ENCODE results near the gene UBE3C.
"Not testable (repeated sequence)": the region's sequence is repeated elsewhere in the genome, so short reads cannot be mapped to it uniquely, and the experiment has no call there.

UBE3C gene

GRCh38 chr7:157274094-157274634 is 135.4 kb downstream of the UBE3C start:
- not testable (repeated sequence) for DNase-seq

DNA sequence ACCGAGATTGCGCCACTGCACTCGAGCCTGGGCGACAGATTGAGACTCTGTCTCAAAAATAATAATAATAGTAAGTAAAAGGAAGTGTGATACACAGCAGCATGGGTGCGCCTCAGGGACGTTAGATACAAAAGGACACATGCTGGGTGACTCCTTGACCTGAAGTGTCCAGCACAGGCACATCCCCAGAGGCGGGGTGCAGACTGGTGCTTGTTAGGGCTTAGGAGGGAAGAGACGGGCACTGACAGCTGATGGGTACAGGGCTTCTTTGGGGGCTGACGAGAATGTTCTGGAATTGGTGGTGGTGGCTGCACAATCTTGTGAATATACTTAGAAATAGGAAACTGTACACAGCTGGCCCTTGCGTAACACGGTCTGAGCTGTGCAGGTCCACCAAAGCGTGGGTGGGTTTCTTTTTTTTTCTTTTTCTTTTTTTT is 136.3 kb downstream of the UBE3C start:
- DNase-seq, result no peak

DNA sequence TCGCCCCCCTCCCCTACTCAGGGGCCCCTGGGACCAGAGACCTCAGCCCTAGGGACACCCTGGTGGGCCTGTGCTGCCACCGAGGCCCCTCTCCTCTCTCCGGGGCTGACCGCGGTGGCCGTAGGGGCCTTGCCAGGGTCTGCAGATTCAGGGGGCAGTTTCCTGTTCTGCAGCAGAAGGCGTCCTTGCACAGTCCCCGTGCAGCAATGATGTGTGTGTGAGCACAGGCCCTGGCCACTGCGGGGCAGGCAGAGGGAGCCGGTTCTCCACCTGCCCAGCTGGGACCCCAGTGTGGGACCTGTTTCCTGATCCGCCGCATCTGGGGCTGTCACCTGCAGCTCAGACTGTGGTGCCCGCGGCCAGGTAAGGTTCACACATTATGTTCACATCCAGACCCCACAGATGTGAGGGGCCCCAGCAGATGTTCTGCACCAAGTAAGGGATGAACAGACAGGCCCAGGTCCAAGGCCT is 137.4 kb downstream of the UBE3C start:
- no peak for DNase-seq

GRCh38 chr7:157276731-157277562 is 138.2 kb downstream of the UBE3C start:
- no peak for DNase-seq

DNA sequence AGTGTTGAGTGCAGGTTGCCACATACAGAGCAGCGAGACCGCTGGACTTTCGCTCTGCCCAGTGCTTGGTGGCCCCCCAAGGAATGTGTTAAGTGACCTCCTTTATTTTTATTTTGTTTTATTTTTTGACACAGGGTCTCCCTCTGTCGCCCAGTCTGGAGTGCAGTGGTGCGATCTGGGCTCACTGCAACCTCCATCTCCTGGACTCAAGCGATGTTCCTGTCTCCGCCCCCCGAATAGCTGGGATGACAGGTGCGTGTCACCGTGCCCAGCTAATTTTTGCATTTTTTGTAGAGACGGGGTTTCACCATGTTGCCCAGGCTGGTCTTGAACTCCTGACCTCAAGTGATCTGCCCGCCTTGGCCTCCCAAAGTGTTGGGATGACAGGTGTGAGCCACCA is 138.8 kb downstream of the UBE3C start:
- not testable (repeated sequence) for DNase-seq

DNA sequence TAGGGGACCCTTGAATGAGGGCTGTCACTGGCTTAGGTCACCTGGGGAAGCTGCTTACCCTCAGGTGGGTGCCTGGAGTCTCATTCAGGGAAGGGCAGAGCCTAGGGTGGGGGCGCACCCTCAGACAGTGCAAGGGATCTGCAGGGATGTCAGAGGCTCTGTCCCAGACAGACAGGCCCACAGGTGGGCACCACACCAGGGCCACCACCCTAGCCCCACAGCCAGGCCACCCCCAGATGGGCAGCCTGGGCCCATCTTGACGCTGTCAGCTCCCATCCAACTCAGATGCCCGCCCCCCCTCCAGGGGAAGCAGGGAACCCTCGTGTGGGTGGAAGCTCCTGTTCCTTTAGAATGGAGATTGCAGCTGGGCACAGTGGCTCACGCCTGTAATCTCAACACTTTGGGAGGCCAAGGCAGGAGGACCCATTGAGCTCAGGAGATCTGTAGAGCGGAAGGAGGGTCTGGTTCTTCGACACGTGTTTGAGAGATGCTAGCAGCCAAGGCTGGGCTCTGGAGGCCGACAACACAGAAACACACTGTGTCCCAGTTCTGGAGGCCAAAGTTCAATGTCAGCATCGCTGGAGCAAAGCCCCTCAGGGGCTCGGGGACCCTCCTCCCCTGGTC is 139.6 kb downstream of the UBE3C start:
- no peak for DNase-seq

DNA sequence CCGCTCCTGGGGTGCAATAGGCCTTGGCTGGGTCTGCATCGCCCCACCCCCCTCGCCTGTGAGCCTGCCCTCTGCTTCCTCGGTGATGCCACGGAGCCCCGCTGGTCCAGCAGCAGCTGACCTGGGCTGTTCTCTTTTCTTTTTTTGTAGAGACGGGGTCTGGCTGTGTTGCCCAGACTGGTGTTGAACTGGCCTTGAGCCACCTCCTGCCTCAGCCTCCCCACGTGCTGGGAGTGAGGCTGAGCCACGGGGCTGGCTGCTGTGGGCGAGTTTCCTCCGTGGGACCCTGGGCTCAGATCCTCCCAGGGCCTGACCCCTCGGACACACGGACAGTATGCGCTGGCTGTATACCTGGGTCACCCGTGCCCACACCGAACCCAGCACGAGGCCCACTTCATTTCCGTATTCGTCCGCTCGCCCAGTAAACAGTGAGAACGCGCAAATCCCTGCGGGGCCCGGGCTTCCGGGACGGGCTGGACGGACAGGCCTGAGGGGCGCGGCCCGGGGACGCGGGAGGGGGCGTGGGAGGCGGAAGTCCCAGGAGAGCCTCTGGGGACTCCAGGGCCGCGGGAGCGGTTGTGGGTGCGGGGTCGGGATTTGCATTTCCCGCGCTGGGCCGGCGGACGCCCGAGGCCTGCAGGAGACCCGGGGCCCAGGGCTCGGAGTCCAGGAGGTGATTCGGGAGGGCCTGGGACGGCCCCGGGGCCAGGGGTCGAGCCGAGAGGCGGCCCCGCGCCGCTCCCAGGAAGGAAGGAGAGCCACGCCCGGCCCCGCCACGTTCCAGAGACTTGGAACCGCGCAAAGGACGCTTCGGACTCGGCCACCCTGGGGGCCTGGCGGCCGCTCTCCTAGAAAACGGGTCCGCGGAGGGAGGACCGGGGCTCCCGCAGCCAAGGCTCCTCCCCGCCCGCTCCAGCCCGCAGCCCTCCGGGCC is 140.3 kb downstream of the UBE3C start:
- no peak for DNase-seq

- DNase-seq, result no peak
Observed at GRCh38 chr7:157279741-157280215, 141.1 kb downstream of the UBE3C start.

- DNase-seq, result no peak
Observed at GRCh38 chr7:157280216-157280841, 141.6 kb downstream of the UBE3C start.

DNA sequence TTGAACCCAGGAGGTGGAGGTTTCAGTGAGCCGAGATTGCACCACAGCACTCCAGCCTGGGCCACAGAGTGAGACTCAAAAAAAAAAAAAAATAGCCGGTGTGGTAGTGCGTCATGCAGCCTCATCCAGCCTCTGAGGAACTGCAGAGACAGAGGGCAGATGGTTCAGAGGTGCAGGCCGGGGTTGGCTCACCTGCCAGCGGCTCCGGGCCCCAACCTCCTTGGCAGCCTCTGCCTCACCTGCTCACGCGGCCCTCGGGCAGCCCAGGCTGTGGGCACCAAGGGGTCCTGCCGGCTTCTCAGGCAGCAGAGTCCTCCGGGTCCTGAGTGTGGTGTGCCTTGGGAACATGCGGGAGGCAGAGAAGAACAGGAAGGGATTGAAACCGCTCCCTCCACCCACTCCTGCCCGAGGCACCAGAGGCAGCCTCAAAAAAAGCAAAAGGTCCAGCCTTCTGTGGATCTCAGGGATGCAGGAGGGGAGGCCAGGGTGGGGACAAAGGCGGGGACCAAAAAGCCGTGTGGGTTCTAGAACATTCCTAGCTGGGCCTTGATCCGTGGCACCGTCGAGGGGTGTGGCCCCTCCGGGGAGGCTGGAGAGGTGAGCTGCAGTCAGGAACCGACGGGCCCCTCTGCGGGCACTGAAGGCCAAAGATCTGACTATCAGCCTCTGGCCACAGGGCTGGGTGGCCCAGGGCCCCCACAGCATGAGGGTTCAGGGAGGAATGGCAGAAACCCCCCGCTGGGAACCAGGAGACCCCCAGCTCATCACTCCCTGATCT is 142.7 kb downstream of the UBE3C start:
- no peak for DNase-seq

DNA sequence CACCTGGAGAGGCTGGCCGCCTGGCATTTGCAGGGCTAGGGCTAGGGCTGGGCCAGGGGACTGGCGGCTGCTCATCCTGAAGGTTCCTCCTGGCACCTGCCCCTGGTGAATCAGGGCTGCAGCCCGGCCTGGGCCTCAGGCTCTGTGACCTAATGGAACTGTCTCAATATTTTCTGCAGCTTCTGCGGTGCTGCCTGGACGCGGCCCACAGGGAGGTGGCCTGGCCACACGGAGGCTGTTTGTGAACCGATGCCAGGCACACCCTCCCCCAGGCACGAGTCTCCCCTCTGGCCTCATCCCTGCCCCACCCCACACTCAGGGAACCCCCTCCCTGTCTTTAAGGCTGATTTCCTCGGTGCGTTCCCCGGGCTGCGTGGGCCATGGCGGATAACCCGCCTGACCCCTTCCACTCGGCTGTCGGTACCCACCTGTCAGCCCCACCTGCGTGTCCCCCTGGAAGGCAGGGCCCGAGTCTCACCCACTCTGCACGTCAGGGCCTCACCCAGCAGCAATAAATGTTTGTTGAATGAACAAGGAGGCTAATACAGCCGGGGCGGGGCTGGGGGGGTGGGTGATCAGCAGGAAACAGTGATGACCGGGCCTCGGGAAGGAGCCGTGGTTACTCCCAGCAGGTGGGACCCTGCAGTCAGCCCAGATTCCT is 143.5 kb downstream of the UBE3C start:
- no peak for DNase-seq

DNA sequence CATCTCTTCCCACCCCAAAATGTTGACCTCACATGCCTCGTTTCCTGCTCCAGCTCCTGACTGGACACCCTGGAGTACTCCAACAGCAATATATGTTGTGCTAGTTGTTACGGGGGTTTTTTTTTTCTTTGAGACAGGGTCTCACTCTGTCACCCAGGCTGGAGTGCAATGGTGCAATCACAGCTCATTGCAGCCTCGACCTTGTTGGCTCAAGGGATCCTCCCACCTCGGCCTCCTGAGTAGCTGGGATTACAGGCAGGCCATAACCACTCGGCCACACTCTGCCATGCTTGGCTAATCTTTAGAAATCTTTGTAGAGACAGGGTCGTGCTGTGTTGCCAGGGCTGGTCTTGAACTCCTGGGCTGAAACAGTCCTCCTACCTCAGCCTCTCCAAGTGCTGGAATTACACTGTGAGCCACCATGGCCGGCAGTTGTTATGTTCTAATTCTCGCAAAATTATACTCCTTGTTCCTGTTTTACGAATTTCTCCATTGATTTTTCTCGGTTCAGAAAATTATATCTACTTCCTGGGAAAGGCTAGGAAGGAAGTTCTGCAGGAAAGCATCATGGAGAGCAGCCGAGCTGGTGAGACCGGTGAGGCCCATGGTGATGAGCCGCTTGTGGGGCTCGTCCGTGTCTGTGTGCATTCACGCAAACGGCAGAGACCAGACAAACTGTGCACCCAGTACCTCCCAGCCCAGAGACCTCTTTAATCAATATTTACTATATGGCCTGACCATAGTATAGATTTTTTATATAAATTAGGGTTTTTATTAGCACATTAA is 145.7 kb downstream of the UBE3C start:
- DNase-seq, result no peak

GRCh38 chr7:157291404-157292080 is 152.8 kb downstream of the UBE3C start:
- DNase-seq, result no peak

DNA sequence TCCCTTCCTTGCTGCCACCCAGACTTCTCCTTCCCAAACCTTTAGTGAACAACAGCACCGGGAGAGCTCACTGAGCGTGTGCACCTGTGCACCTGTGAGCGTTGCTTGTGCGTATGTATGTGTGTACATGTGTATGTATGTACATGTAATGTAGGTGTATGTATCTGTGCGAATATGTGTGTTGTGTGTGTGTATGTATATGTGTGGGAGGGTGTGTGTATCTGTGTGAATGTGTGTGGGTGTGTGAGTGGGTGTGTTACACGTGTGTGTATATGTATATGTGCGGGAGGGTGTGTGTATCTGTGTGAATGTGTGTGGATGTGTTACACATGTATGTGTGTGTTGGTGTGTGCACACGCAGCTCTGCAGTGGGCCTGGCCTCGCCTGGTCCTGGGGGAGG is 153.5 kb downstream of the UBE3C start:
- no peak for DNase-seq

DNA sequence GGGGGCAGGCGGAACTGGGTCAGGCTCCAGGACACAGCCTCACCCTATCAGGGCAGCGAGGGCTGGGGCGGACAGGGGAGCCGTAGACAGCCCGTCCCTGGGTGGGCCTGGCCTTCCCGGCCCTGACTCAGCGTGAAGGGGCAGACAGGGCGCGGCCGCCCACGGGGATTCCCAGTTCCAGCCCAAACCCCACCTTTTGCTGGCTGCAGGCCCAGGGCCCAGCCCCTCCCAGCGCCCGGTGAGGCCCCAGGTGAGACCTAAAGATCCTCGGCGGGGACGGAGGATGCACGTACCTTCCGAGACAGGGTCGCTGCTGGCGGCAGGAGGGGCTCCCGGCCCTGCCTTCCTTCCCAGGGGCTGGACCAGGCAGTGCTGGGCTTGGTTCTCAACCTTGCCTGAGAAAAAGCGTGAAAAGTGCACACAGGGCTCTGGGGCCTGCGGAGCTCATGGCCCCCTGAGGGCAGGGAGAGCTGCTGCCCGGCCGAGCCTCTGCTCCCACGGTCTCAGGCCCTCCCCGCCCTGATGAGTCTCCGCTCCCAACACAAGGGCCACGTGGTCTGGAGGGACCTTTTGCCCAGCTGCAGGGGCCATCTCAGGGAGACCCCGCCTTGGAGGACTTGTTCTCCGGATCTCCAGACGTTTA is 154.2 kb downstream of the UBE3C start:
- no peak for DNase-seq

DNA sequence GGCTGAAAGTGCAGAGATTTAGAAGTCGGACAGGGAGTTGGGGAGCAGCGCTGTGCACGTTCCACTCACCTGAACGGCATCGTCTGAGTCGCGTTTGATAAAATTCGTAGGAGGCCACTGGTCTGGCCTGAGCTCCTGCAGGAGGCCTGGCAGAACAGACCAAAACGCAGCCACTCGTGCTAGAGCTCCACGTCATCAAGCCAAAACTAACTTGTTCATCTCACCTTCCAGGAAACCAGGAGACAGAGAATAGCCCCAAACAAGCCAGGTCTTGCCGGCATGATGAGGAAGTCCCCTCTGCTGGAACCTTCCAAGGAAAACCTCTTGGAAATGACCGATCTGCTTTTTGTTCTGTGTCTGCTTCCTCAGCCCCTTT is 154.7 kb downstream of the UBE3C start:
- DNase-seq, result no peak

DNA sequence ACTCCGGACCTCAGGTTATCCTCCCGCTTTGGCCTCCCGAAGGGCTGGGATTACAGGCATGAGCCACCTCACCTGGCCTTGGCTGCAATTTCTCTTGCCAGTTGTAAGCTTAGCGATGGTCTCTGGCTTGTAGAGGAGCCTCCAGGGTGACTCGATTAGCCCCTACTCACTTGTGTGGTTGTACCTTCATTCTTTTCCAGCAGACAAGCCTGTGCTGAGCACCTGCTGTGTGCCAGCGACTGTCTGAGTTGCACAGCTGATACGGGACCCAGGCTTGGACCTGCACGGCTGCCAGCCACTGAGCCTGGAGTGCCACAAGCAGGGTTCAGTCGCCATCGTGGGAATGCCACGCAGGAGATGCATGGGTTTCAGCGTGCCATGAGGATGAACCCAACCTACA is 156.0 kb downstream of the UBE3C start:
- DNase-seq, result no peak

- DNase-seq, result no peak
Observed at GRCh38 chr7:157295338-157295737, 156.6 kb downstream of the UBE3C start.

DNA sequence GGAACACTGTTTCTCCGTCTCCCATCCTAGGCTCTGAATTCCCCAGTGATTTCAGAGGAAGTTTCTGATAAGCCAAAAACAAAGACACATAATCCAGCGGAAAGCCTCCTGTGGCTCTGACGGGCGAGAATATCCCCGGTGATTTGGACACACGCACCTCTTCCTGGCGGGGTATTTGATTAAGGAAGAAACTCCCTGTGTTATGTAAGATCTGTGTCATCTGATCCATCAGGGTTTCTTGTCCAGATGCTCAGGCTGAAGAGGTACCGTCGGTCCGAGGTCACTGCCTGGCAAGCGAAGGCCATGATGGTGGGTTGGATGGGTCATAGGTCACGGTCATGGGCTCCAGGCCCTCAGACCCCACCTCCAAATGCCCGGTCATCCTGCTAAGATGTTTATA is 158.5 kb downstream of the UBE3C start:
- no peak for DNase-seq

All from NCI-H1930 (cell line).